GM19467 (cell line): ENCODE results near the gene FAM181A.
A peak's percentile ranks its signal among the peaks of the same experiment; 100 is the strongest.

Experiments used
- ATAC-seq: cut with Tn5 transposase; IDR thresholded peaks from one replicate; pipeline ENCODE4 v1.9.1; 2021; ENCODE audit warnings: mild to moderate bottlenecking, moderate library complexity; ENCODE audit not compliant: unreplicated experiment

FAM181A gene

DNA sequence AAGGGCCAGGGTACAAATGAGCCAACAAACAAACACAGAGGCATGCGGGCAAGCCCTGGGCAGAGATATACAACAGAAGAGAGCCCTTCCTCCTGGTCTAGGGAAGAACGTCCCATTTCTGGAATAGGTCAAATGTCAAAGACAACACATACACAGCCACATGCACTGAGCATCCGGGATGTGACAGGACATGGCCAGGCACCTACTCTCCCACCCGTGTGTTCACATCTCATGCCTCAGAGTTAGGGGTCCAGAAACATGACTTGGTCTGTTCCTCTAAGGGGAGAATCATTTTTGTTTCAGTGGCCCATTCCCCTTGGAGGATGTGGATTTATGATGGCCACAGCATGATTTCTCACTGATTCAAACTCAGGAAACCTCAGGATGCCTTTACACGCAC lies 50.0 kb downstream of the FAM181A start:
- no peak for ATAC-seq

DNA sequence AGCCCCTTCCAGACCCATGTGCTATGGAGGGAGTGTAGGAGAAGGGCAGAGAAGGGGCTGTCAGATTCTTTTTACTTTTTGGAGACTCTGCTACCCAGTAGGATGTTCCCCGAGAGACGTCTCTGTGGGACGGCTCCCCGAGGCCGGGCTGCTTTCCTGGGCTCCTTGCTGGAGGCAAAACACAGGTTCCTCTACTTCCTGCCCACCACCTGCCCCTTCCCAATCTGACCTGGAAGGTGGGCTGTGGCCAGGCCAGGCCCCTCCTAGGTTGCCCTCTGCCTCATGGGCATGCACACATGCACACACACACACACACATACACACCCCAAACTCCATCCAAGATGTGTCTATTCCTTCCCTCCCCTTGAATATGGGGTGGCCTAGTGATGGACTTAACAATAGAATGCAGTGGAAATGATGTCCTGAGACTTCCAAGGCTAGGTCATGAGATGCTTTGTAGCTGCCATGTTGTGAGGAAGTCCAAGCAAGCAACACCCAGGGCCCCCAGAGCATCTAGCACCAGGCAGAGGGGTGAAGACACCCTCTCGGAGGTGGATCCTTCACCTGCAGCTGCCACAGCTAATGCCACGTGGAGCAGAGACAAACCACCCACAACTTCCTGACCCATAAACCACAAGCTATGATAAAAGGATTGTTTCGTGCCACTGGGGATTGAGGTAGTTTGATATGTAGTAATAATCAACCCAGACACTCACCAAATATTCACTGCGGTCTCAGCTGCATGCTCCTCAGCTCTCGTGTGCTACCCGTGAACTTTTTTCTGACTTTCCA lies 50.8 kb downstream of the FAM181A start:
- peak; percentile 47 for ATAC-seq

DNA sequence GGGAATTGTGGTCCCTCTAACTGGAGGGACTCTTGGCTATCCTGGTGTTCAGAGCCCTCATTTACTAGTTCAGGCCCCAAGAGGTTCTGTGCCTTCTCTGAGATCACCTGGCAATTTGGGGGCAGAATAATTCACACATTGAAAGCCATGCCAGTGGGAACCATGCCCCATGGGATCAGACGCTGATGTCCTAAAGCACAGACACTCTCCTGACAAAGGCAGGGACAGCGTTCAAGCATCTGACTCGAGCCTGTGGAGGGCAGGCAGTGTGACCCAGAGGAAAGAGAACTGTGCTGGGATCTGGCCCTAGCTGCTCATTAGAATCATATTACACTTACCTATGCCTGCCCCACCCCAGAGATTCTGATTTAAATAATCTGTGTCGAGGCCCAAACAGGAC lies 51.6 kb downstream of the FAM181A start:
- no peak for ATAC-seq
